AG04450 (cell line): ENCODE measurements around the gene TRPM3. TPM values are rescaled to one million over a fixed set of nuclear protein-coding genes. Genes with fewer than 3 reads are reported as not detected.

Source experiments
- CTCF ChIA-PET: fragments of 300-600, 350-600 bp; formaldehyde crosslinking; extraction: SDS; loops from one replicate; lab custom pipeline; 2022; ENCODE audit warnings: antibody characterized with exemption, inconsistent platforms; lab: Charles Lee
- POLR2A ChIA-PET: fragments of 350-600 bp; formaldehyde crosslinking; extraction: SDS; loops from one replicate; lab custom pipeline; 2021; ENCODE audit warnings: antibody characterized with exemption, inconsistent platforms; lab: Yijun Ruan, JAX
- DNase-seq: peaks from one replicate; pipeline ENCODE4 v3.0.0-alpha.2; 2011; ENCODE audit warnings: low read depth, low spot score
- H3K27ac ChIP-seq: one replicate; pipeline ENCODE4 v1.5.1; 2012; ENCODE audit warnings: low read depth, low read length, control low read depth
- H3K27me3 ChIP-seq: one replicate; pipeline ENCODE4 v1.6.0; 2012; ENCODE audit warnings: low read length; ENCODE audit not compliant: control insufficient read depth, insufficient read depth
- H3K4me3 ChIP-seq: 2 replicates; pipeline ENCODE4 v1.5.1; 2011; ENCODE audit warnings: mild to moderate bottlenecking, low read depth, low read length, control low read depth
- H3K9me3 ChIP-seq: 2 replicates; pipeline ENCODE4 v1.5.1; 2012; ENCODE audit warnings: low read length; ENCODE audit not compliant: control insufficient read depth, insufficient read depth
- polyA plus RNA-seq: library from polyadenylated mRNA; depleted of rRNA; stranded (reverse); fragments of >200 nt; gene quantifications from 2 replicates; pipeline ENCODE4 v1.2.3, GENCODE V29; 2011
- TF ChIP-seq, protein P1 (sequence below): IDR thresholded peaks from 2 replicates; pipeline ENCODE4 v1.5.1; 2011; ENCODE audit warnings: low read depth, low read length, control low read depth, inconsistent platforms

Gene TRPM3
- polyA plus RNA-seq, 1 experiment = 0.01 TPM

DNA sequence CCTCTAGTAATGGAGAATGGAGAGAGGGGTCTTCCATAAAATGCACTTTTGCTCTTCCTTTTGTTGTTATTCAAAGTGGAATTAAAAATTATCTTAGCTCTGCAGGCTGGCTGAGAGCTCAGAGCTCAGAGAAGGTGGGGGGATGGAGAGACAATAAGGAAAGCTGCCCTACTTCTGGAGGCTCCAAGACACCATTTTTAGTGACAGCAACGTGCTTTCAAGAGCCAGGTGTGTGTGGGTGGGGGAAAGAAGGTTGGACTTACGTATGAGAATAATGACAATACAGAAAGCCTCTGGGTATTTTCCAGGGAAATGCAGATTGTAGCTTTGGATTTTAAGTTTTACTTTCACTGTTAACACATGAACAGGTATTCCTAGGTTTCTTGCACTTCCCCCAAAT is 173.9 kb downstream of the TRPM3 start:
- TF ChIP-seq, protein P1, sequence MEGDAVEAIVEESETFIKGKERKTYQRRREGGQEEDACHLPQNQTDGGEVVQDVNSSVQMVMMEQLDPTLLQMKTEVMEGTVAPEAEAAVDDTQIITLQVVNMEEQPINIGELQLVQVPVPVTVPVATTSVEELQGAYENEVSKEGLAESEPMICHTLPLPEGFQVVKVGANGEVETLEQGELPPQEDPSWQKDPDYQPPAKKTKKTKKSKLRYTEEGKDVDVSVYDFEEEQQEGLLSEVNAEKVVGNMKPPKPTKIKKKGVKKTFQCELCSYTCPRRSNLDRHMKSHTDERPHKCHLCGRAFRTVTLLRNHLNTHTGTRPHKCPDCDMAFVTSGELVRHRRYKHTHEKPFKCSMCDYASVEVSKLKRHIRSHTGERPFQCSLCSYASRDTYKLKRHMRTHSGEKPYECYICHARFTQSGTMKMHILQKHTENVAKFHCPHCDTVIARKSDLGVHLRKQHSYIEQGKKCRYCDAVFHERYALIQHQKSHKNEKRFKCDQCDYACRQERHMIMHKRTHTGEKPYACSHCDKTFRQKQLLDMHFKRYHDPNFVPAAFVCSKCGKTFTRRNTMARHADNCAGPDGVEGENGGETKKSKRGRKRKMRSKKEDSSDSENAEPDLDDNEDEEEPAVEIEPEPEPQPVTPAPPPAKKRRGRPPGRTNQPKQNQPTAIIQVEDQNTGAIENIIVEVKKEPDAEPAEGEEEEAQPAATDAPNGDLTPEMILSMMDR = no peak
- Histone ChIP-seq H3K4me3 (no peak overlapping the region), H3K9me3 (no peaks in the 10 kb centered on the region), H3K27me3 (no peaks in the 10 kb centered on the region), H3K27ac (no peak overlapping the region)
- ChIA-PET CTCF (interaction anchor here (1.2 kb wide), 1 partner anchor 23 kb away, joined by 3 read pairs; no protein-coding TSS in a partner anchor), POLR2A (no interaction called here)
- no peak for DNase-seq

DNA sequence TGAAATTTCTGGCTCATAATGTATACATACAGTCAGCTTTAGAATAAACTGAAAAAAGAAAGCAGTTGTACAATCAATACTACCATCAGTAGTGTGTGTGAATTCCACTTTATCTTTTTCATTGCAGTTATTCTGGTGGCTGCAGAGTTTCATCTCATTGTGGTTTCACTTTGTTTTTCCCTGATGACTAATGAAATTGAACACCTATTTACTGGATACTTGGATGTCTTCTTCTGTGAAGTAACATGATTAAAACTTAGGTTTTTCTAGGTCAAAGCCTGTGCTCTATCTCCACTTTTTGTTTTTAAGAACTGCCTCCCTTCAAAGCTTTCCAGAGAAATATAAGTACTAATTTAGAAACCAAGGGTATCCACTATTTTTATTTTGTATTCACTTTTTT is 174.3 kb downstream of the TRPM3 start:
- no peak for DNase-seq
- no peaks in the 10 kb centered on the region for H3K27me3 ChIP-seq
- ChIA-PET POLR2A (no interaction called here), CTCF (interaction anchor here (1.1 to 1.2 kb wide), 2 partner anchors 22 to 23 kb away, joined by 3 read pairs; no protein-coding TSS in a partner anchor)
- TF ChIP-seq, protein P1 = no peak
- H3K4me3 ChIP-seq = no peak overlapping the region
- H3K9me3 ChIP-seq = no peaks in the 10 kb centered on the region
- no peak overlapping the region for H3K27ac ChIP-seq

DNA sequence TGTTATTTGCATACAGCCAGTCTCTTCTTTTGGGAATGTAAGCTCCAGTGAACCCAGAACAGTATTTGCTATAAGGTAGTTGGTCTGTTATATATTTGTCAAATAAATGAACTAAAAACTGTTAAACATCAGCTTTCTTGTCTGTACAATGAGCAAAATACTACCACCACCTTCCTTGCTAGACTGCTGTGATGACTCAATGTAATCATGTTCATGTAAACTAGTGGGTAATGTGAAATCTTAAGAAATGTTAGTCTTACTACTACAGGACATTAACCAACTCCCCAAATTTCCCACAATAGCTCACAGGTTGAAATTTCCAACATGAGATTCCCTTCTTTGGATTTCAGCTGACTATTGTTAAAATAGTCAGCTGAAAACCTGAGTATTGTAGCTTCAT is 176.1 kb downstream of the TRPM3 start:
- Histone ChIP-seq H3K4me3 (no peak overlapping the region), H3K27me3 (peaks cover under 1% of the 10 kb centered on the region), H3K27ac (no peak overlapping the region), H3K9me3 (no peaks in the 10 kb centered on the region)
- DNase-seq = no peak
- TF ChIP-seq, protein P1 = no peak
- POLR2A ChIA-PET = interaction anchor here (0.7 kb wide), 1 partner anchor 35 kb away, joined by 3 read pairs; no protein-coding TSS in a partner anchor
- CTCF ChIA-PET = interaction anchor here (1.0 kb wide), 1 partner anchor 21 kb away, joined by 6 read pairs; no protein-coding TSS in a partner anchor

DNA sequence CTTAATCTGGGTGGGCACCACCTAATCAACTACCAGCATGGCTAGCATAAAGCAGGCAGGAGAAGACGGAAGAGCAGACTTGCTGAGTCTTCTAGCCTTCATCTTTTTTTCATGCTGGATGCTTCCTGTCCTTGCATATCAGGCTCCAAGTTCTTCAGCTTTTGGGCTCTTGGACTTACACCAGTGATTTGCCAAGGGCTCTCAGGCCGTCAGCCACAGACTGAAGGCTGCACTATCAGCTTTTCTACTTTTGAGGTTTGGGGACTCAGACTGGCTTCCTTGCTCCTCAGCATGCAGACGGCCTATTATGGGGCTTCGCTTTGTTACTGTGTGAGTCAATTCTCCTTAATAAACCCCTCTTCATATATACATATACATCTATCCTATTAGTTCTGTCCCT is 180.2 kb downstream of the TRPM3 start:
- Histone ChIP-seq H3K4me3 (no peak overlapping the region), H3K27me3 (peaks cover 4% of the 10 kb centered on the region), H3K27ac (no peak overlapping the region), H3K9me3 (no peaks in the 10 kb centered on the region)
- TF ChIP-seq, protein P1 = no peak
- DNase-seq = no peak
- POLR2A ChIA-PET = no interaction called here
- CTCF ChIA-PET = interaction anchor here (0.8 kb wide), 1 partner anchor 10 kb away, joined by 3 read pairs; no protein-coding TSS in a partner anchor

DNA sequence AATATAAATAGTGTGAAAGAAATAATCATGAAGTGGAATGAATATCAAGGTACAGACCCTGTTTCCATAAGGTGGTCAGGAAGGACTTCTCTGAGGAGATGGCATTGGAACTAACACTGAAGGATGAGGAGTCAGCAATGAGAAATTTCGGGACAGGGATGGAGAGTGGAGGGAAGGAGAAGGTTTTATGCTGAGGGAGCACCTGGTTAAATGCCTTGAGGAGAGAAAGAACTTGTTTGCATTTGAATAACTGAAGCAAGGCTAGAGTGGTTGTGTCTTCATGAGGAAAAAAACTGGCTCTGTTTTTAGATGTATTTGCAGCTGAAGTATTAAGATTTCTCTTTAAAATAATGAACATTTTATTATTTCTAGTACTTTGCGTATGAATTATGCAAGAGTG is 180.8 kb downstream of the TRPM3 start:
- DNase-seq = no peak
- no peaks in the 10 kb centered on the region for H3K9me3 ChIP-seq
- no peak overlapping the region for H3K4me3 ChIP-seq
- TF ChIP-seq, protein P1 = no peak
- peaks cover 4% of the 10 kb centered on the region for H3K27me3 ChIP-seq
- no peak overlapping the region for H3K27ac ChIP-seq
- ChIA-PET CTCF (interaction anchor here (0.6 to 0.8 kb wide), 2 partner anchors 10 to 378 kb away, joined by 3 read pairs; no protein-coding TSS in a partner anchor), POLR2A (no interaction called here)
